GM23338 (cell line): ENCODE results near the gene L3MBTL2.

Experiments used
- CREB1 ChIP-seq: fragments of 250-450 bp; sonication (Bioruptor Pico); IDR thresholded peaks from 2 replicates; pipeline ENCODE4 v1.5.0; 2020; ENCODE audit warnings: low read depth, mild to moderate bottlenecking, moderate library complexity
- CTCF ChIP-seq, 2 experiments: fragments of 200-600 bp in 1 of 2; sonication (generic) in 1 of 2; conservative IDR thresholded peaks; 2 replicates each; pipeline versions ENCODE4 v1.5.1 to v1.6.1; 2016 to 2017; ENCODE audit warnings: antibody characterized with exemption in 2 of 2, low read depth in 2 of 2, mild to moderate bottlenecking in 2 of 2, moderate library complexity in 1 of 2
- ETS1 ChIP-seq: IDR thresholded peaks from 2 replicates; pipeline ENCODE4 v1.6.1; 2016; ENCODE audit warnings: antibody characterized with exemption
- EZH2 ChIP-seq: fragments of 200-600 bp; sonication (generic); IDR thresholded peaks from one replicate; pipeline ENCODE4 v1.8.0; 2017; ENCODE audit warnings: antibody characterized with exemption, mild to moderate bottlenecking, low read depth; ENCODE audit not compliant: unreplicated experiment
- EZH2phosphoT487 ChIP-seq: fragments of 200-600 bp; sonication (generic); IDR thresholded peaks from one replicate; pipeline ENCODE4 v1.8.1; 2018; ENCODE audit warnings: antibody characterized with exemption; ENCODE audit not compliant: unreplicated experiment
- JUNB ChIP-seq: IDR thresholded peaks from one replicate; pipeline ENCODE4 v1.6.1; 2016; ENCODE audit warnings: antibody characterized with exemption; ENCODE audit not compliant: unreplicated experiment
- NANOG ChIP-seq: IDR thresholded peaks from 2 replicates; pipeline ENCODE4 v1.6.1; 2016; ENCODE audit warnings: antibody characterized with exemption, borderline replicate concordance
- POLR2AphosphoS5 ChIP-seq: IDR thresholded peaks from 2 replicates; pipeline ENCODE4 v1.6.1; 2016; ENCODE audit warnings: antibody characterized with exemption, low read depth
- REST ChIP-seq: IDR thresholded peaks from one replicate; pipeline ENCODE4 v1.6.1; 2018; ENCODE audit warnings: antibody characterized with exemption; ENCODE audit not compliant: unreplicated experiment
- STAT1 ChIP-seq: IDR thresholded peaks from one replicate; pipeline ENCODE4 v1.6.1; 2016; ENCODE audit warnings: antibody characterized with exemption; ENCODE audit not compliant: unreplicated experiment
- ZNF114 ChIP-seq: fragments of 250-450 bp; sonication (Bioruptor Pico); IDR thresholded peaks from 2 replicates; pipeline ENCODE4 v1.5.0; 2020; ENCODE audit warnings: mild to moderate bottlenecking, moderate library complexity
- ZNF331 ChIP-seq: fragments of 250-450 bp; sonication (Bioruptor Pico); IDR thresholded peaks from 2 replicates; pipeline ENCODE4 v1.5.0; 2020; ENCODE audit warnings: low read depth, mild to moderate bottlenecking, moderate library complexity
- ZNF462 ChIP-seq: fragments of 250-450 bp; sonication (Bioruptor Pico); IDR thresholded peaks from 2 replicates; pipeline ENCODE4 v1.5.0; 2020; ENCODE audit warnings: mild to moderate bottlenecking, moderate library complexity

- TF ChIP-seq POLR2AphosphoS5 (no peak), CTCF (conservative IDR thresholded peaks at IDR 0.05; ENCODE audit: low read depth in 2 of 2) (no peak), EZH2phosphoT487 (no peak), STAT1 (no peak), ZNF462 (CRISPR knock-in tag) (no peak), JUNB (no peak), EZH2 (no peak), REST (no peak), ETS1 (no peak), CREB1 (CRISPR knock-in tag) (no peak), NANOG (no peak), ZNF114 (CRISPR knock-in tag) (no peak), ZNF331 (CRISPR knock-in tag) (no peak)
Measured at GRCh38 chr22:41264408-41264941, 59.4 kb downstream of the L3MBTL2 start.
